Heart left ventricle (tissue), 13 donors: Measurements from ENCODE around the gene SPSB1.

Source experiments
- CTCF ChIP-seq, 12 donors: fragments of 200-600 bp; sonication (generic) in 4 of 12; IDR thresholded peaks; one replicate each; pipeline versions ENCODE4 v1.5.0 to v1.8.0; 2018 to 2022; ENCODE audit warnings: antibody characterized with exemption in 12 of 12, mild to moderate bottlenecking in 5 of 12
- POLR2A ChIP-seq, 2 donors: fragments of 450-650 bp; IDR thresholded peaks; one replicate each; pipeline ENCODE4 v1.6.1; 2017; ENCODE audit warnings: antibody characterized with exemption in 2 of 2, mild to moderate bottlenecking in 2 of 2, moderate library complexity in 2 of 2
- donor health status: ischemic (EF 13 %, LVEDD 7.1; RV severe dilation, severe dysfunction).
- donor health status: DM: no; HTN: yes; CAD: no.
- donor health status: DM: no; HTN: no; CAD: no.
- donor health status: ischemic (EF 25% LVEDD 6.9; RV normal size, moderate dysfunction).
- donor health status: ischemic (EF 25% LVEDD 5.7; RV mildly dilated, moderate dysfunction).
- donor health status: ischemic (EF 35%, LVEDD 5.7; RV mildly dilated, moderate dysfunction).
- donor health status: nonischemic (EF 11% LVEDD 7.7; RV severe dilation, severe dysfunction).
- donor health status: DM: yes; HTN: yes; CAD: no.
- donor health status: PGD.
- donor health status: ischemic (EF 29% LVEDD 5.4; RV normal size, mild dysfunction).
- donor health status: nonischemic (EF 23%, LVEDD 6.1; RV moderate dilation, normal function).

GRCh38 chr1:9294910-9295636 lies 2.4 kb downstream of the SPSB1 start:
- TF ChIP-seq CTCF (IDR thresholded peaks at IDR 0.05) (no peak), POLR2A (IDR thresholded peaks at IDR 0.05) (no peak)
